GM23338 (cell line): ENCODE measurements around the gene EDDM13. TPM values are rescaled to one million over a fixed set of nuclear protein-coding genes. Genes with fewer than 3 reads are reported as not detected.

Experiments
- ATAC-seq: fragments of 200-7000 bp; cut with Tn5 transposase; 3 replicates; pipeline ENCODE4 v1.9.1; 2020
- DNase-seq: peaks from one replicate; pipeline ENCODE4 v3.0.0-alpha.2; 2015; ENCODE audit warnings: low spot score
- H2AFZ ChIP-seq: fragments of 200-600 bp; sonication (generic); 2 replicates; pipeline ENCODE4 v1.8.0; 2016; ENCODE audit warnings: antibody characterized with exemption, mild to moderate bottlenecking, moderate library complexity
- H3F3A ChIP-seq: fragments of 200-600 bp; sonication (generic); replicated peaks from 2 replicates; pipeline ENCODE4 v1.8.0; 2017; ENCODE audit warnings: antibody characterized with exemption, mixed run types, low read depth
- H3K27ac ChIP-seq: fragments of 200-600 bp; sonication (generic); 2 replicates; pipeline ENCODE4 v1.6.1; 2016; ENCODE audit warnings: low read depth
- H3K27me3 ChIP-seq: fragments of 200-600 bp; sonication (generic); 2 replicates; pipeline ENCODE4 v1.8.0; 2016; ENCODE audit warnings: mild to moderate bottlenecking, mixed run types, moderate library complexity; ENCODE audit not compliant: insufficient read depth
- H3K36me3 ChIP-seq: fragments of 200-600 bp; sonication (generic); 2 replicates; pipeline ENCODE4 v1.8.0; 2016; ENCODE audit warnings: mild to moderate bottlenecking; ENCODE audit not compliant: insufficient read depth
- H3K4me1 ChIP-seq: fragments of 200-600 bp; sonication (generic); 2 replicates; pipeline ENCODE4 v1.8.0; 2016; ENCODE audit warnings: mild to moderate bottlenecking, moderate library complexity; ENCODE audit not compliant: insufficient read depth
- H3K4me2 ChIP-seq: fragments of 200-600 bp; sonication (generic); 2 replicates; pipeline ENCODE4 v1.7.1; 2017; ENCODE audit warnings: mixed run types
- H3K4me3 ChIP-seq: fragments of 200-600 bp; sonication (generic); 2 replicates; pipeline ENCODE4 v1.6.1; 2016; ENCODE audit warnings: mixed run types
- H3K79me2 ChIP-seq: fragments of 200-600 bp; sonication (generic); replicated peaks from 2 replicates; pipeline ENCODE4 v1.8.0; 2017; ENCODE audit warnings: mild to moderate bottlenecking; ENCODE audit not compliant: insufficient read depth
- H3K9me2 ChIP-seq: fragments of 200-600 bp; sonication (generic); 2 replicates; pipeline ENCODE4 v1.8.0; 2017; ENCODE audit not compliant: insufficient read depth
- H4K20me1 ChIP-seq: fragments of 200-600 bp; sonication (generic); replicated peaks from 2 replicates; pipeline ENCODE4 v1.8.0; 2017; ENCODE audit warnings: mild to moderate bottlenecking; ENCODE audit not compliant: insufficient read depth
- H3K27ac Mint-ChIP-seq: 2 replicates; pipeline ENCODE4 v1.8.0; 2020; ENCODE audit warnings: inconsistent platforms, mild to moderate bottlenecking, moderate library complexity, mixed read lengths
- H3K27me3 Mint-ChIP-seq: 3 replicates; pipeline ENCODE4 v1.8.0; 2022; ENCODE audit warnings: low read depth, mild to moderate bottlenecking, moderate library complexity, mixed read lengths, inconsistent platforms; ENCODE audit not compliant: insufficient read depth, poor library complexity
- H3K36me3 Mint-ChIP-seq: 3 replicates; pipeline ENCODE4 v1.8.0; 2021; ENCODE audit warnings: low read depth, mild to moderate bottlenecking, inconsistent platforms, moderate library complexity, mixed read lengths
- H3K4me1 Mint-ChIP-seq: 3 replicates; pipeline ENCODE4 v1.8.0; 2020; ENCODE audit warnings: mild to moderate bottlenecking, inconsistent platforms, mixed read lengths
- H3K4me3 Mint-ChIP-seq: 3 replicates; pipeline ENCODE4 v1.8.0; 2021; ENCODE audit warnings: moderate library complexity, mild to moderate bottlenecking, inconsistent platforms, mixed read lengths
- H3K9me3 Mint-ChIP-seq: 3 replicates; pipeline ENCODE4 v1.8.0; 2020; ENCODE audit warnings: moderate library complexity, mild to moderate bottlenecking, inconsistent platforms, mixed read lengths
- CREB1 ChIP-seq: fragments of 250-450 bp; sonication (Bioruptor Pico); IDR thresholded peaks from 2 replicates; pipeline ENCODE4 v1.5.0; 2020; ENCODE audit warnings: low read depth, mild to moderate bottlenecking, moderate library complexity
- JUNB ChIP-seq: IDR thresholded peaks from one replicate; pipeline ENCODE4 v1.6.1; 2016; ENCODE audit warnings: antibody characterized with exemption; ENCODE audit not compliant: unreplicated experiment
- ZNF114 ChIP-seq: fragments of 250-450 bp; sonication (Bioruptor Pico); IDR thresholded peaks from 2 replicates; pipeline ENCODE4 v1.5.0; 2020; ENCODE audit warnings: mild to moderate bottlenecking, moderate library complexity
- ZNF331 ChIP-seq: fragments of 250-450 bp; sonication (Bioruptor Pico); IDR thresholded peaks from 2 replicates; pipeline ENCODE4 v1.5.0; 2020; ENCODE audit warnings: low read depth, mild to moderate bottlenecking, moderate library complexity
- polyA plus RNA-seq: library from polyadenylated mRNA; unstranded; fragments of >200 nt; fragmentation: Nextera tagmentation; extraction: Ambion mirVana; gene quantifications from 2 replicates; pipeline ENCODE4 v1.2.1, GENCODE V29; 2016
- total RNA-seq: library from RNA; depleted of rRNA; stranded (reverse); fragments of >200 nt; shearing (Covaris generic); gene quantifications from 2 replicates; pipeline ENCODE4 v1.2.3, GENCODE V29; 2014
- TF ChIP-seq, protein P1 (sequence below): IDR thresholded peaks from one replicate; pipeline ENCODE4 v1.6.1; 2018; ENCODE audit warnings: antibody characterized with exemption; ENCODE audit not compliant: unreplicated experiment
- TF ChIP-seq, protein P2 (sequence below): IDR thresholded peaks from 2 replicates; pipeline ENCODE4 v1.6.1; 2016; ENCODE audit warnings: antibody characterized with exemption
- TF ChIP-seq, protein P3 (sequence below): fragments of 250-450 bp; sonication (Bioruptor Pico); IDR thresholded peaks from 2 replicates; pipeline ENCODE4 v1.5.0; 2020; ENCODE audit warnings: mild to moderate bottlenecking, moderate library complexity

The EDDM13 gene
- total and polyA plus RNA-seq, 2 experiments from 2014 or later = 0.68 TPM; not detected in 1

DNA sequence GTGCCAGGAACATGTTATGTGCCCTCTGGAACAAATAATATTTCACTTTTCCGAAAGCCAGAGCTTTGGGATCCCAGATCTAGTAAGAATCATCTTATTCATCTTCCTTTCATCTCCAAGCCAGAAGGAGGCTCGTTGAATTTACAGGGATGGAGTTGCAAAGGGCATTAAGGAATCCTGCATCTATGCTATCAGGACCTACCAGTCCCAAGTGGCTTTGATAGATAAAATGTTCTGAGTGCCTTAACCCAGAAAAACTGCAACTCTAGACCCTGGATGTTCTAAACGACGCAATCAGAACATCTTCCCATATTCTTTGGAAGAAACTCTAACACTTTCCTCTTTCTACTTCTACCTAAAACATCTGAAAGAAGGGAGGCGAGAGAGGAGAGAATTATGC is 9.2 kb upstream of the EDDM13 start (continued):
- TF ChIP-seq, protein P1, sequence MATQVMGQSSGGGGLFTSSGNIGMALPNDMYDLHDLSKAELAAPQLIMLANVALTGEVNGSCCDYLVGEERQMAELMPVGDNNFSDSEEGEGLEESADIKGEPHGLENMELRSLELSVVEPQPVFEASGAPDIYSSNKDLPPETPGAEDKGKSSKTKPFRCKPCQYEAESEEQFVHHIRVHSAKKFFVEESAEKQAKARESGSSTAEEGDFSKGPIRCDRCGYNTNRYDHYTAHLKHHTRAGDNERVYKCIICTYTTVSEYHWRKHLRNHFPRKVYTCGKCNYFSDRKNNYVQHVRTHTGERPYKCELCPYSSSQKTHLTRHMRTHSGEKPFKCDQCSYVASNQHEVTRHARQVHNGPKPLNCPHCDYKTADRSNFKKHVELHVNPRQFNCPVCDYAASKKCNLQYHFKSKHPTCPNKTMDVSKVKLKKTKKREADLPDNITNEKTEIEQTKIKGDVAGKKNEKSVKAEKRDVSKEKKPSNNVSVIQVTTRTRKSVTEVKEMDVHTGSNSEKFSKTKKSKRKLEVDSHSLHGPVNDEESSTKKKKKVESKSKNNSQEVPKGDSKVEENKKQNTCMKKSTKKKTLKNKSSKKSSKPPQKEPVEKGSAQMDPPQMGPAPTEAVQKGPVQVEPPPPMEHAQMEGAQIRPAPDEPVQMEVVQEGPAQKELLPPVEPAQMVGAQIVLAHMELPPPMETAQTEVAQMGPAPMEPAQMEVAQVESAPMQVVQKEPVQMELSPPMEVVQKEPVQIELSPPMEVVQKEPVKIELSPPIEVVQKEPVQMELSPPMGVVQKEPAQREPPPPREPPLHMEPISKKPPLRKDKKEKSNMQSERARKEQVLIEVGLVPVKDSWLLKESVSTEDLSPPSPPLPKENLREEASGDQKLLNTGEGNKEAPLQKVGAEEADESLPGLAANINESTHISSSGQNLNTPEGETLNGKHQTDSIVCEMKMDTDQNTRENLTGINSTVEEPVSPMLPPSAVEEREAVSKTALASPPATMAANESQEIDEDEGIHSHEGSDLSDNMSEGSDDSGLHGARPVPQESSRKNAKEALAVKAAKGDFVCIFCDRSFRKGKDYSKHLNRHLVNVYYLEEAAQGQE = no peak
- TF ChIP-seq, protein P2, sequence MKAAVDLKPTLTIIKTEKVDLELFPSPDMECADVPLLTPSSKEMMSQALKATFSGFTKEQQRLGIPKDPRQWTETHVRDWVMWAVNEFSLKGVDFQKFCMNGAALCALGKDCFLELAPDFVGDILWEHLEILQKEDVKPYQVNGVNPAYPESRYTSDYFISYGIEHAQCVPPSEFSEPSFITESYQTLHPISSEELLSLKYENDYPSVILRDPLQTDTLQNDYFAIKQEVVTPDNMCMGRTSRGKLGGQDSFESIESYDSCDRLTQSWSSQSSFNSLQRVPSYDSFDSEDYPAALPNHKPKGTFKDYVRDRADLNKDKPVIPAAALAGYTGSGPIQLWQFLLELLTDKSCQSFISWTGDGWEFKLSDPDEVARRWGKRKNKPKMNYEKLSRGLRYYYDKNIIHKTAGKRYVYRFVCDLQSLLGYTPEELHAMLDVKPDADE = no peak
- TF ChIP-seq ZNF114 (CRISPR knock-in tag) (no peak), ZNF331 (CRISPR knock-in tag) (no peak), CREB1 (CRISPR knock-in tag) (no peak), JUNB (no peak)

DNA sequence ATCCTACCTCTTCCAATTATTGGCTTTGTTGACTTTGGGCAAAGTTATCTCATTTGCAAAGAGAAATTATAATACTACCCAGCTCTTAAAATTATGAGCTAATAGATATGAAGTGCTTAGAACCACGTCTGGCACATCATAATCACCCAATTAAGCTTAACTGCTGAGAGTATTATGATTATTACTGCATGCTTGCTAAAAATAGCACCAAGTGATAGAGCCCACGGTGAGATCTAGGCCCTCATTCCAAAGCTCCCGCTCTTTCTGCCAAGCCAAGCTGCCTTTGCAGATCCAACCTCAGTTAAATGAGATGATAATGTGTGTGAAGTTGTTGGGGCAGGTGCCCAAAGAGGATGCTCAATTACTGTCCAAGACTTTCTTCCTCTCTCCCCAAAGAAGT is 6.5 kb upstream of the EDDM13 start:
- Histone ChIP-seq H3K79me2 (no peaks in the 10 kb centered on the region), H3K4me2 (no peak overlapping the region), H3K27ac (no peak overlapping the region), H3K4me3 (no peak overlapping the region), H4K20me1 (no peaks in the 10 kb centered on the region), H3K27me3 (no peaks in the 10 kb centered on the region), H2AFZ (no peak overlapping the region), H3K36me3 (no peaks in the 10 kb centered on the region), H3K4me1 (no peaks in the 10 kb centered on the region), H3K9me2 (no peaks in the 10 kb centered on the region), H3F3A (no peaks in the 10 kb centered on the region)
- no peaks in the 10 kb centered on the region for H3K36me3 Mint-ChIP-seq
- ATAC-seq (no peak), DNase-seq (no peak)
- H3K27me3 Mint-ChIP-seq = peaks cover 2% of the 10 kb centered on the region
- TF ChIP-seq JUNB (no peak), ZNF331 (CRISPR knock-in tag) (no peak)
- TF ChIP-seq, protein P3, sequence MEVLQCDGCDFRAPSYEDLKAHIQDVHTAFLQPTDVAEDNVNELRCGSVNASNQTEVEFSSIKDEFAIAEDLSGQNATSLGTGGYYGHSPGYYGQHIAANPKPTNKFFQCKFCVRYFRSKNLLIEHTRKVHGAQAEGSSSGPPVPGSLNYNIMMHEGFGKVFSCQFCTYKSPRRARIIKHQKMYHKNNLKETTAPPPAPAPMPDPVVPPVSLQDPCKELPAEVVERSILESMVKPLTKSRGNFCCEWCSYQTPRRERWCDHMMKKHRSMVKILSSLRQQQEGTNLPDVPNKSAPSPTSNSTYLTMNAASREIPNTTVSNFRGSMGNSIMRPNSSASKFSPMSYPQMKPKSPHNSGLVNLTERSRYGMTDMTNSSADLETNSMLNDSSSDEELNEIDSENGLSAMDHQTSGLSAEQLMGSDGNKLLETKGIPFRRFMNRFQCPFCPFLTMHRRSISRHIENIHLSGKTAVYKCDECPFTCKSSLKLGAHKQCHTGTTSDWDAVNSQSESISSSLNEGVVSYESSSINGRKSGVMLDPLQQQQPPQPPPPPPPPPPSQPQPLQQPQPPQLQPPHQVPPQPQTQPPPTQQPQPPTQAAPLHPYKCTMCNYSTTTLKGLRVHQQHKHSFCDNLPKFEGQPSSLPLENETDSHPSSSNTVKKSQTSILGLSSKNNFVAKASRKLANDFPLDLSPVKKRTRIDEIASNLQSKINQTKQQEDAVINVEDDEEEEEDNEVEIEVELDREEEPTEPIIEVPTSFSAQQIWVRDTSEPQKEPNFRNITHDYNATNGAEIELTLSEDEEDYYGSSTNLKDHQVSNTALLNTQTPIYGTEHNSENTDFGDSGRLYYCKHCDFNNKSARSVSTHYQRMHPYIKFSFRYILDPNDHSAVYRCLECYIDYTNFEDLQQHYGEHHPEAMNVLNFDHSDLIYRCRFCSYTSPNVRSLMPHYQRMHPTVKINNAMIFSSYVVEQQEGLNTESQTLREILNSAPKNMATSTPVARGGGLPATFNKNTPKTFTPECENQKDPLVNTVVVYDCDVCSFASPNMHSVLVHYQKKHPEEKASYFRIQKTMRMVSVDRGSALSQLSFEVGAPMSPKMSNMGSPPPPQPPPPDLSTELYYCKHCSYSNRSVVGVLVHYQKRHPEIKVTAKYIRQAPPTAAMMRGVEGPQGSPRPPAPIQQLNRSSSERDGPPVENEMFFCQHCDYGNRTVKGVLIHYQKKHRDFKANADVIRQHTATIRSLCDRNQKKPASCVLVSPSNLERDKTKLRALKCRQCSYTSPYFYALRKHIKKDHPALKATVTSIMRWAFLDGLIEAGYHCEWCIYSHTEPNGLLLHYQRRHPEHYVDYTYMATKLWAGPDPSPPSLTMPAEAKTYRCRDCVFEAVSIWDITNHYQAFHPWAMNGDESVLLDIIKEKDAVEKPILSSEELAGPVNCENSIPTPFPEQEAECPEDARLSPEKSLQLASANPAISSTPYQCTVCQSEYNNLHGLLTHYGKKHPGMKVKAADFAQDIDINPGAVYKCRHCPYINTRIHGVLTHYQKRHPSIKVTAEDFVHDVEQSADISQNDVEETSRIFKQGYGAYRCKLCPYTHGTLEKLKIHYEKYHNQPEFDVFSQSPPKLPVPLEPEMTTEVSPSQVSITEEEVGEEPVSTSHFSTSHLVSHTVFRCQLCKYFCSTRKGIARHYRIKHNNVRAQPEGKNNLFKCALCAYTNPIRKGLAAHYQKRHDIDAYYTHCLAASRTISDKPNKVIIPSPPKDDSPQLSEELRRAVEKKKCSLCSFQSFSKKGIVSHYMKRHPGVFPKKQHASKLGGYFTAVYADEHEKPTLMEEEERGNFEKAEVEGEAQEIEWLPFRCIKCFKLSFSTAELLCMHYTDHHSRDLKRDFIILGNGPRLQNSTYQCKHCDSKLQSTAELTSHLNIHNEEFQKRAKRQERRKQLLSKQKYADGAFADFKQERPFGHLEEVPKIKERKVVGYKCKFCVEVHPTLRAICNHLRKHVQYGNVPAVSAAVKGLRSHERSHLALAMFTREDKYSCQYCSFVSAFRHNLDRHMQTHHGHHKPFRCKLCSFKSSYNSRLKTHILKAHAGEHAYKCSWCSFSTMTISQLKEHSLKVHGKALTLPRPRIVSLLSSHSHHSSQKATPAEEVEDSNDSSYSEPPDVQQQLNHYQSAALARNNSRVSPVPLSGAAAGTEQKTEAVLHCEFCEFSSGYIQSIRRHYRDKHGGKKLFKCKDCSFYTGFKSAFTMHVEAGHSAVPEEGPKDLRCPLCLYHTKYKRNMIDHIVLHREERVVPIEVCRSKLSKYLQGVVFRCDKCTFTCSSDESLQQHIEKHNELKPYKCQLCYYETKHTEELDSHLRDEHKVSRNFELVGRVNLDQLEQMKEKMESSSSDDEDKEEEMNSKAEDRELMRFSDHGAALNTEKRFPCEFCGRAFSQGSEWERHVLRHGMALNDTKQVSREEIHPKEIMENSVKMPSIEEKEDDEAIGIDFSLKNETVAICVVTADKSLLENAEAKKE (CRISPR knock-in tag) = no peak
- TF ChIP-seq, protein P1 = no peak
- H3K9me3 Mint-ChIP-seq = no peaks in the 10 kb centered on the region
- H3K4me1 Mint-ChIP-seq = no peaks in the 10 kb centered on the region
- no peak overlapping the region for H3K4me3 Mint-ChIP-seq
- no peak overlapping the region for H3K27ac Mint-ChIP-seq
